Activated T-helper 2 cell treated with anti-CD3 and anti-CD28 coated beads, Interferon-gamma antibody, Interleukin-2, Interleukin-4, amounts not matched to agents 10 μg/mL and 5 μg/mL and 100 μg/mL, durations not matched to agents 14 hours and 24 hours and 36 hours (primary cell): ENCODE data around the gene HOXB9. TPM values are rescaled to one million over a fixed set of nuclear protein-coding genes. Genes with fewer than 3 reads are reported as not detected.

Source experiments
- DNase-seq: peaks from one replicate; pipeline ENCODE4 v3.0.0; 2021; ENCODE audit warnings: low spot score
- H3K27ac Mint-ChIP-seq: one replicate; pipeline ENCODE4 v1.8.0; 2021; ENCODE audit warnings: mixed read lengths
- H3K27me3 Mint-ChIP-seq: one replicate; pipeline ENCODE4 v1.8.0; 2021; ENCODE audit warnings: low read depth, mixed read lengths
- H3K36me3 Mint-ChIP-seq: one replicate; pipeline ENCODE4 v1.8.0; 2021; ENCODE audit warnings: low read depth, mixed read lengths
- H3K4me1 Mint-ChIP-seq: one replicate; pipeline ENCODE4 v1.8.0; 2021; ENCODE audit warnings: low read depth, mixed read lengths
- H3K4me3 Mint-ChIP-seq: one replicate; pipeline ENCODE4 v1.8.0; 2021; ENCODE audit warnings: low read depth, mild to moderate bottlenecking, moderate library complexity, mixed read lengths
- H3K9me3 Mint-ChIP-seq: one replicate; pipeline ENCODE4 v1.8.0; 2021; ENCODE audit warnings: mixed read lengths
- intact Hi-C: fragments of 100-400 bp; cut with micrococcal nuclease; formaldehyde crosslinking; loops from one replicate; pipeline ENCODE4 v1.15.1; 2023
- total RNA-seq: library from RNA; stranded (reverse); gene quantifications from 2 replicates; pipeline ENCODE4 v1.2.3, GENCODE V29; 2022

HOXB9 gene
- total RNA-seq, 1 donor from 2014 or later, result 0.16 TPM

DNA sequence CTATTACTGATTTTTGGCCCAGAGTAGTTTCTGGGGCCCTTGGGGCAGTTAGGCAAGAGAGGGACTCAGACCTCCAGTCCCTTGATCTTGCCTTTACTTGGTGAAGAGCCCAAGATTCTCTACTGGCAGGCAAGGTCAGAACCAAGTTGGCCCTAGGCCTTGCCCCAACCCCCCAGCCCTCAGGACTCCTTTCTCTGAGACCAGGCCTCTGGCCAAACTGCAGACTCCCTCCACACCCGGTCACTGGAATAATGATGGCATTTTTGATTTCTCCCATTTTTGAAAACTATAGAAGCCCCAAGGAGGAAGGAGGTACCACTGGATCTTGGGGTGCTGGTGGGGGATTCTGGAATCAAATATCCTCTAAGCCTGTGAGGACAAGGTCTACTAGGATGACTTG, 18.0 kb upstream of the HOXB9 start:
- Mint-ChIP-seq H3K27me3 (peaks cover 86% of the 10 kb centered on the region), H3K9me3 (no peaks in the 10 kb centered on the region), H3K36me3 (no peaks in the 10 kb centered on the region), H3K4me3 (no peak overlapping the region), H3K4me1 (peaks cover 16% of the 10 kb centered on the region), H3K27ac (no peak overlapping the region)
- no peak for DNase-seq
- intact Hi-C loops, result no loop called here

GRCh38 chr17:48643697-48644012, 17.5 kb upstream of the HOXB9 start:
- Mint-ChIP-seq H3K4me3 (no peak overlapping the region), H3K27ac (no peak overlapping the region), H3K4me1 (peaks cover 16% of the 10 kb centered on the region), H3K27me3 (peaks cover 90% of the 10 kb centered on the region), H3K9me3 (no peaks in the 10 kb centered on the region), H3K36me3 (no peaks in the 10 kb centered on the region)
- DNase-seq, result no peak
- intact Hi-C loops, result no loop called here

- no peak for DNase-seq
- no peaks in the 10 kb centered on the region for H3K36me3 Mint-ChIP-seq
- H3K4me1 Mint-ChIP-seq, result peaks cover 16% of the 10 kb centered on the region
- no peak overlapping the region for H3K4me3 Mint-ChIP-seq
- no peak overlapping the region for H3K27ac Mint-ChIP-seq
- H3K9me3 Mint-ChIP-seq, result no peaks in the 10 kb centered on the region
- intact Hi-C loops, result no loop called here
- H3K27me3 Mint-ChIP-seq, result peaks cover 90% of the 10 kb centered on the region
These were observed 16.9 kb upstream of the HOXB9 start for GRCh38 chr17:48642843-48643696.

- intact Hi-C loops, result no loop called here
- Mint-ChIP-seq H3K27ac (no peak overlapping the region), H3K36me3 (no peaks in the 10 kb centered on the region), H3K9me3 (no peaks in the 10 kb centered on the region), H3K4me1 (peaks cover 12% of the 10 kb centered on the region), H3K4me3 (no peak overlapping the region), H3K27me3 (peaks cover 91% of the 10 kb centered on the region)
- DNase-seq, result no peak
These were observed 16.1 kb upstream of the HOXB9 start for GRCh38 chr17:48642059-48642842.

DNA sequence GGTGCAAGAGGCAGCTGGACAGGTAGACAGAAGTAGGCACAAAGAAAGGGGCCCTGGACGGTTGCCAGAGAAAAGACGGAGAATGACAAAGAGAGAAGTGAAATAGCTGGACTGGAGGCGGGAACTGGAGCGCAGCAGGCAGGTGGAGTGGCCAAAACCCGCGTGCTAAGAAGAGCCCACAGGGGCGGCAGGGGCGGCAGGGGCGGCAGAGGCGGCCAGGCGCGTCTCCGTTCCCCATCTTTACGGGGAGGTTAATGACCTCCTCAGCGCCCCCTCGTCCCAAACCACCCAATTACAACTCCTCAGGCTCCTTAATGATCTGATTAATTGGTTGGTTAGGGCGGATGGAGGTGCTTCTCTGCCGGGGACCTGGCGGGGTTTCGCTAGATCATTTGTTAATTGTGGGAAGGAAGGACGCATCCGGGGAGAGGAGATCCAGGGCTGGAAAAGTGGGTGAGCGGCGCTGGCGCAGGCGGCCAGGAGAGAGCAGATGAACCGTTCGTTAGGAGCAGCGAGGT, 15.4 kb upstream of the HOXB9 start:
- no peak overlapping the region for H3K4me3 Mint-ChIP-seq
- H3K4me1 Mint-ChIP-seq, result peaks cover 8% of the 10 kb centered on the region
- H3K27me3 Mint-ChIP-seq, result peaks cover 93% of the 10 kb centered on the region
- H3K9me3 Mint-ChIP-seq, result no peaks in the 10 kb centered on the region
- intact Hi-C loops, result no loop called here
- no peak for DNase-seq
- H3K36me3 Mint-ChIP-seq, result no peaks in the 10 kb centered on the region
- H3K27ac Mint-ChIP-seq, result no peak overlapping the region

- Mint-ChIP-seq H3K36me3 (no peaks in the 10 kb centered on the region), H3K4me3 (no peak overlapping the region), H3K4me1 (peaks cover 5% of the 10 kb centered on the region), H3K27ac (no peak overlapping the region), H3K27me3 (peaks cover 97% of the 10 kb centered on the region), H3K9me3 (no peaks in the 10 kb centered on the region)
- DNase-seq, result no peak
- intact Hi-C loops, result no loop called here
These were observed 14.7 kb upstream of the HOXB9 start for GRCh38 chr17:48640858-48641180.

DNA sequence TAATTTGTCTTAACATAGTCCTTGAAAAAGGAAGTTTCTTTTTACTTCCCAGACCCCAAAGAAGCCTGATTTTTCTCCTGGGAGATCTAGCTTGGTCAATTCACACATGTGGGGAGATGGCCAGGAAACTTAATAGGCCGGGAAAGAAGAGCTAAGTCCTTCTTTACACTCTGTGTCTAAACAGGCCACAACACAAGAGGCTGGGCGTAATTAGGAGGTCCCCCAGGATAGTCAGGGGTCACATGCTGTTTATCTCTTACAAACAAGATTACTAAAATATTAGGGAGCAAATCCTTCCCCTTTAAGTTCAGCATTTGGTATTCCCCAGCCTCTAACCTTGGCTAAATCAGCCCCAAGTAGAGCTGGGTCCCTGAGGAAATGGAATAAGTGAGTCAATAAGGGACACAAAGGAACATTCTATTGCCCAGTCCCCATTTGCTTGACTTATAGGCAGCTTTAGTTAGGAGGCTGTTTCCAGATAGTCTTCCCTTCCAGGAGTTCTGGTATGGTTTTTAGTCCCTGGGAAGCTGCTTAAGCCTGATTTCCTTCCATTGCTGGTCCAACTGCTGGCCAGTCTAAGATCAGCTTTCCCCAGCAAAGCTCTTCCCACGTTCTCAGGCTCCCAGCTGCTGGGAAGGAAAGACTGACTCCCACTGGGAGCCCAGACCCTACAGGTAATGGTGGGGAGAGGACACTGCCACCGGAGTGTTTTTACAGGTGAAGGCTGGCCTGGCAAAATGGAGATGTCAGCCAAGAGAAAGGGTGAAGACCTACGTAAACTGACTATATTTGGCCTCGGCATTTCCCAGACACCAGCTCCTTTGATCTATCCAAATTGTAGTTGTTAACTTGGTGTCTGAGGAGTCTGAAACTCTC, 14.1 kb upstream of the HOXB9 start:
- Mint-ChIP-seq H3K36me3 (no peaks in the 10 kb centered on the region), H3K4me1 (peaks cover 2% of the 10 kb centered on the region), H3K4me3 (no peak overlapping the region), H3K9me3 (no peaks in the 10 kb centered on the region), H3K27me3 (peaks cover 97% of the 10 kb centered on the region), H3K27ac (no peak overlapping the region)
- no peak for DNase-seq
- intact Hi-C loops, result no loop called here

GRCh38 chr17:48639136-48639535, 13.0 kb upstream of the HOXB9 start:
- no peaks in the 10 kb centered on the region for H3K36me3 Mint-ChIP-seq
- intact Hi-C loops, result no loop called here
- DNase-seq, result no peak
- H3K9me3 Mint-ChIP-seq, result no peaks in the 10 kb centered on the region
- H3K4me3 Mint-ChIP-seq, result no peak overlapping the region
- no peak overlapping the region for H3K27ac Mint-ChIP-seq
- peaks cover 96% of the 10 kb centered on the region for H3K27me3 Mint-ChIP-seq
- peaks cover 2% of the 10 kb centered on the region for H3K4me1 Mint-ChIP-seq

DNA sequence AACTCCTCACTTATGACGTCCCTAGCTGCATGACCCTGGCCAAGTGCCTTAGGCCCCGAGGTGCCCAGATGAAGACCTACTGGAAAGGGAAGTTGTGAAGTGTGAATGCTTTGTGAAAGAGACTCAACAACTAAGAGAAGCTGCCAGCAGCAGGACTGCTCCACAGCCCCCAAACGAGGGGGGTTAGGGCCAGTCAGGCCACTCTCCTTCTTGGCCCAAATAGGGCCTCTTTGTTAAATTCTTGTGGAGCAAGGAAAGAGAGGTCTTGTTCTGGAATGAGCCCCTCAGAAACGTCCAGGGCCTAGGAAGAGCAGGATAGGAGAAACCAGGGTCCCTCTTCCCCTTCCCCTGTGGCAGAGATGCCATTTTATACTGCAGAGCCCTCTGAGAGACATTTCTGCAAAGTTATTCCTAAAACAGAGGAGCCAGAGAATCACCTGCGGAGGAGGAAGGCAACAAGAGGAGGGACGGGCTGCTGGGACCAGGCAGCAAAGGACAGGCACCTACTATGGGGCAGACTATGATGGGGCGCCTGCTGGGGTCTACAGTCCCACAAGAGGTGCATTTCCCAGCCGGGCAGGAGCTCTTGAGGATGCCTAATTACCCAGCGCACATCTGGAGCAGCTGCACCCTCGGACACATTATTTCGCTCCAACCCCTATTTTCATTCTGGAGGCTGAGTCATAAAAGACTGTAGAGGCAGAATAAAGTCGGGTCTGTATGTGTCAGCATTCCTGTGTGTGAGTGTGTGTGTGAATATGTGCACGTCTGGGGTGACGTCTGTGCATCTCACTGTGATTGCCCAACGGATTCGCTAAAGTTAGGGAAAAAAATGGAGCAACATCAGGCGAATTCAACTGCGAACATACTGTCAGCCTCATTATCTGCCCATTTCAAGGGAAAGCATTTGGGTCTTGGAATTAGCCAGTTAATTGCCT, 11.4 kb upstream of the HOXB9 start:
- H3K27ac Mint-ChIP-seq, result no peak overlapping the region
- DNase-seq, result no peak
- H3K27me3 Mint-ChIP-seq, result peaks cover 91% of the 10 kb centered on the region
- H3K36me3 Mint-ChIP-seq, result no peaks in the 10 kb centered on the region
- peaks cover 4% of the 10 kb centered on the region for H3K4me1 Mint-ChIP-seq
- intact Hi-C loops, result no loop called here
- no peak overlapping the region for H3K4me3 Mint-ChIP-seq
- H3K9me3 Mint-ChIP-seq, result no peaks in the 10 kb centered on the region

GRCh38 chr17:48636177-48637018, 10.2 kb upstream of the HOXB9 start:
- H3K9me3 Mint-ChIP-seq, result no peaks in the 10 kb centered on the region
- DNase-seq, result peak; percentile 63
- peaks cover 8% of the 10 kb centered on the region for H3K4me1 Mint-ChIP-seq
- H3K36me3 Mint-ChIP-seq, result no peaks in the 10 kb centered on the region
- intact Hi-C loops, result no loop called here
- H3K27ac Mint-ChIP-seq, result no peak overlapping the region
- peaks cover 91% of the 10 kb centered on the region for H3K27me3 Mint-ChIP-seq
- no peak overlapping the region for H3K4me3 Mint-ChIP-seq

DNA sequence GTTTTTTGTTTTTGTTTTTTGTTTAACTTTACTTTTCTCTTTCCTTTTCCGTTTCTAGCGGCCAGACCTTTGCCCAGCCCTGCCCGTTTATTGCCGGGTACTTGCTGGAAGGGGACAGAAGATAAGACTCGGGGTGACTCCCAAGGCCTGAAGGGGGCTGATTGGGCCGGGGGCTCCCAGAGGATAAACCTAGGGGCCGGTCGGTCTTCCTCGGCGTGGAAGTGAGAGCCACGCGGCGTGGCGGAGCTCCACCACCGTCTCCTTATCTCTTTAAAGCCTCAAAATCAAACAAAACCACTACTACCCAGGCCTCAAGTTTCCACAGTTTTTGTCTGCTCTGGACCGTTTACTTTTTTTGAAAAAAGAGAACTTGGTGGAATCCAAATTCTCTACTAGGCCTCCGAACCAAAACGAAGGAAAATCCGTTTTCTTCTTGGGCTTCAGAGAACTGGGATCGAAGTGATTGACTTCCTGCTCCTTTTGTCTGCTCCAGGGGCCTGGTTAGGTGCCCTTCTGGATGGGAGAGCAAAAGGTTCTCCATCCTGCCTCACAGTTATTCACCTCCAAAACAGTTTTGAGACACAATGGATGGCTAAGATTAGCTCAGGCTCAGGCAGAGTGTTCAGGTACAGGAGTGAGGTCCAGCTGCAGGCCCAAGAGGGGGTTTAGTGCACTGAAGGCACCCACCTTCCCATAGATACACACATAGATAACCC, 8.5 kb upstream of the HOXB9 start:
- no peaks in the 10 kb centered on the region for H3K9me3 Mint-ChIP-seq
- H3K36me3 Mint-ChIP-seq, result no peaks in the 10 kb centered on the region
- peaks cover 6% of the 10 kb centered on the region for H3K4me1 Mint-ChIP-seq
- DNase-seq, result no peak
- peaks cover 90% of the 10 kb centered on the region for H3K27me3 Mint-ChIP-seq
- peak overlapping the region; percentile 26 for H3K4me3 Mint-ChIP-seq
- intact Hi-C loops, result no loop called here
- no peak overlapping the region for H3K27ac Mint-ChIP-seq
